Measurements from ENCODE around the gene ADO.

DNA sequence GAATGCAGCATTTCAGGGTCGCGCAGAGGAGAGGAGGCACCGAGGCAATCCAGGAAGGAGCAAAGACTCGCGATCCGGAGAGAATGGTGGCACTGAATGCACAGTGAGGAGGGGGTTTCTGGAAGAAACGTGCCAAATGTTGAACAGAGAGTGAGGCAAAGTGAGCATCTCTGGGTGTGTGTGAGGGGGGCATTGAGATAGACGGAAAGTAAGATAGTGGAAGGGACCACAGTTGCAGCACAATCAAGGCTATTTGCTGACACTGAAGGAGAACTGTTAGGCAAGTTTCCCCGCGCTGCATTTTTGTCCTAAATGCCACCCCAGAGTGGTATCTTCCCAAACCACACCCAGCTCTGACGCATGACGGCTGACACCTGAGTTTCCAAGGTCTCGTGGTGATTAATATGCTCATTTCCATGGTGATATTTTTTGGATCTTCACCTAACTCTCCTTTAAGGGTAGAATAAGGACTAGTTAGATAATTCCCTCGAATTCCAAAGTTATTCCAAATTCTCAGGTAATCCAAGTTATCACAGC, 14.4 kb upstream of the ADO start:
- no peak for TF ChIP-seq SREBF1 (IDR thresholded peaks at IDR 0.05; ENCODE audit: low read length)
- no peak for TF ChIP-seq YY1 (IDR thresholded peaks at IDR 0.05; ENCODE audit: low read depth, low read length)
- TF ChIP-seq MXI1 (IDR thresholded peaks at IDR 0.05; ENCODE audit: low read depth, low read length), result no peak
- TF ChIP-seq BRCA1 (IDR thresholded peaks at IDR 0.05; ENCODE audit: low read depth, low read length), result no peak
- TF ChIP-seq, protein P1, sequence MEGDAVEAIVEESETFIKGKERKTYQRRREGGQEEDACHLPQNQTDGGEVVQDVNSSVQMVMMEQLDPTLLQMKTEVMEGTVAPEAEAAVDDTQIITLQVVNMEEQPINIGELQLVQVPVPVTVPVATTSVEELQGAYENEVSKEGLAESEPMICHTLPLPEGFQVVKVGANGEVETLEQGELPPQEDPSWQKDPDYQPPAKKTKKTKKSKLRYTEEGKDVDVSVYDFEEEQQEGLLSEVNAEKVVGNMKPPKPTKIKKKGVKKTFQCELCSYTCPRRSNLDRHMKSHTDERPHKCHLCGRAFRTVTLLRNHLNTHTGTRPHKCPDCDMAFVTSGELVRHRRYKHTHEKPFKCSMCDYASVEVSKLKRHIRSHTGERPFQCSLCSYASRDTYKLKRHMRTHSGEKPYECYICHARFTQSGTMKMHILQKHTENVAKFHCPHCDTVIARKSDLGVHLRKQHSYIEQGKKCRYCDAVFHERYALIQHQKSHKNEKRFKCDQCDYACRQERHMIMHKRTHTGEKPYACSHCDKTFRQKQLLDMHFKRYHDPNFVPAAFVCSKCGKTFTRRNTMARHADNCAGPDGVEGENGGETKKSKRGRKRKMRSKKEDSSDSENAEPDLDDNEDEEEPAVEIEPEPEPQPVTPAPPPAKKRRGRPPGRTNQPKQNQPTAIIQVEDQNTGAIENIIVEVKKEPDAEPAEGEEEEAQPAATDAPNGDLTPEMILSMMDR (IDR thresholded peaks at IDR 0.05 in 2 of 3, conservative IDR thresholded peaks at IDR 0.05 in 1 of 3; ENCODE audit: control insufficient read depth in 2 of 3, extremely low read depth in 1 of 3, insufficient read depth in 1 of 3, low read depth in 3 of 3, low read length in 3 of 3), result no peak
- no peak for TF ChIP-seq BCL11A (IDR thresholded peaks at IDR 0.05; ENCODE audit: low read depth, low read length)
